SK-N-SH (cell line): ENCODE measurements around the gene KRTAP10-5.

Source experiments
- CTCF ChIP-seq: fragments of 200-600 bp; sonication (generic); IDR thresholded peaks from 2 replicates; pipeline ENCODE4 v1.6.1; 2017; ENCODE audit warnings: antibody characterized with exemption, mild to moderate bottlenecking, moderate library complexity
- EZH2phosphoT487 ChIP-seq: fragments of 200-600 bp; sonication (generic); IDR thresholded peaks from 2 replicates; pipeline ENCODE4 v1.6.1; 2017; ENCODE audit warnings: low read depth, mixed run types, mild to moderate bottlenecking, antibody characterized with exemption, moderate library complexity, borderline replicate concordance
- POLR2AphosphoS5 ChIP-seq: IDR thresholded peaks from 2 replicates; pipeline ENCODE4 v1.6.1; 2012; ENCODE audit warnings: low read depth, low read length
- SIN3A ChIP-seq: IDR thresholded peaks from 2 replicates; pipeline ENCODE4 v1.6.1; 2012; ENCODE audit warnings: low read depth, mild to moderate bottlenecking, low read length, moderate library complexity, borderline replicate concordance
- SMC3 ChIP-seq: IDR thresholded peaks from 2 replicates; pipeline ENCODE4 v1.6.1; 2012; ENCODE audit warnings: low read depth, low read length, improper control_type of control experiment
- TCF12 ChIP-seq: IDR thresholded peaks from 2 replicates; pipeline ENCODE4 v1.4.0; 2012
- USF1 ChIP-seq: IDR thresholded peaks from 2 replicates; pipeline ENCODE4 v1.4.0; 2012; ENCODE audit warnings: low read depth, borderline replicate concordance

GRCh38 chr21:44564886-44565598 lies 15.4 kb downstream of the KRTAP10-5 start:
- TF ChIP-seq SMC3 (no peak), SIN3A (no peak), POLR2AphosphoS5 (no peak), CTCF (no peak), USF1 (no peak), EZH2phosphoT487 (no peak), TCF12 (no peak)
